SK-N-SH treated with all-trans-retinoic acid at 6 μM for 48 hours (cell line): ENCODE results near the gene MRTFA.

Experiments used
- ATAC-seq: fragments of 200-7000 bp; cut with Tn5 transposase; 3 replicates; pipeline ENCODE4 v1.9.1; 2020; ENCODE audit warnings: mild to moderate bottlenecking, moderate library complexity
- ARNTL ChIP-seq: fragments of 450-650 bp; formaldehyde crosslinking; IDR thresholded peaks from 2 replicates; pipeline ENCODE4 v1.5.0; 2020; ENCODE audit warnings: low read depth, mild to moderate bottlenecking, moderate library complexity, borderline replicate concordance
- BACH2 ChIP-seq: fragments of 250-450 bp; sonication (Bioruptor Pico); IDR thresholded peaks from 2 replicates; pipeline ENCODE4 v1.9.0; 2021; ENCODE audit warnings: mild to moderate bottlenecking, borderline replicate concordance
- CSDC2 ChIP-seq: fragments of 250-450 bp; sonication (Bioruptor Pico); IDR thresholded peaks from 2 replicates; pipeline ENCODE4 v1.5.0; 2020; ENCODE audit warnings: mild to moderate bottlenecking, moderate library complexity
- ESRRG ChIP-seq: fragments of 250-450 bp; sonication (Bioruptor Pico); IDR thresholded peaks from 2 replicates; pipeline ENCODE4 v1.6.1; 2021; ENCODE audit warnings: mild to moderate bottlenecking
- ISL1 ChIP-seq: fragments of 250-450 bp; sonication (Bioruptor Pico); IDR thresholded peaks from 2 replicates; pipeline ENCODE4 v2.1.2; 2022; ENCODE audit warnings: mild to moderate bottlenecking, moderate library complexity
- OSR1 ChIP-seq: fragments of 250-450 bp; sonication (Bioruptor Pico); IDR thresholded peaks from 2 replicates; pipeline ENCODE4 v1.8.0; 2022; ENCODE audit warnings: moderate library complexity, mild to moderate bottlenecking, inconsistent platforms
- PPARA ChIP-seq: fragments of 250-450 bp; sonication (Bioruptor Pico); IDR thresholded peaks from 2 replicates; pipeline ENCODE4 v1.5.0; 2020; ENCODE audit warnings: mild to moderate bottlenecking, borderline replicate concordance
- SNAI2 ChIP-seq: fragments of 250-450 bp; sonication (Bioruptor Pico); IDR thresholded peaks from 2 replicates; pipeline ENCODE4 v1.5.0; 2020; ENCODE audit warnings: mild to moderate bottlenecking, moderate library complexity
- TOX ChIP-seq: fragments of 250-450 bp; sonication (Bioruptor Pico); IDR thresholded peaks from 2 replicates; pipeline ENCODE4 v1.8.0; 2021; ENCODE audit warnings: mild to moderate bottlenecking, moderate library complexity, borderline replicate concordance
- ZC3H10 ChIP-seq: fragments of 250-450 bp; sonication (Bioruptor Pico); IDR thresholded peaks from 2 replicates; pipeline ENCODE4 v1.5.1; 2021; ENCODE audit warnings: mild to moderate bottlenecking, moderate library complexity
- ZFP30 ChIP-seq: fragments of 450-650 bp; formaldehyde crosslinking; IDR thresholded peaks from 2 replicates; pipeline ENCODE4 v1.5.0; 2022; ENCODE audit warnings: mild to moderate bottlenecking, moderate library complexity
- ZNF565 ChIP-seq: fragments of 450-650 bp; formaldehyde crosslinking; conservative IDR thresholded peaks from 2 replicates; pipeline ENCODE4 v1.5.0; 2020; ENCODE audit warnings: low read depth, mild to moderate bottlenecking, moderate library complexity
- ZNF70 ChIP-seq: fragments of 450-650 bp; formaldehyde crosslinking; IDR thresholded peaks from 2 replicates; pipeline ENCODE4 v1.5.0; 2020; ENCODE audit warnings: mild to moderate bottlenecking, moderate library complexity
- TF ChIP-seq, protein P1 (sequence below): fragments of 250-450 bp; sonication (Bioruptor Pico); IDR thresholded peaks from 2 replicates; pipeline ENCODE4 v1.5.1; 2021; ENCODE audit warnings: mild to moderate bottlenecking, moderate library complexity
- TF ChIP-seq, protein P2 (sequence below): fragments of 250-450 bp; sonication (Bioruptor Pico); IDR thresholded peaks from 2 replicates; pipeline ENCODE4 v1.8.0; 2020; ENCODE audit warnings: mild to moderate bottlenecking, moderate library complexity, borderline replicate concordance
- TF ChIP-seq, protein P3 (sequence below): fragments of 250-450 bp; sonication (Bioruptor Pico); IDR thresholded peaks from 2 replicates; pipeline ENCODE4 v1.5.0; 2020; ENCODE audit warnings: mild to moderate bottlenecking, moderate library complexity
- TF ChIP-seq, protein P4 (sequence below): fragments of 250-450 bp; sonication (Bioruptor Pico); IDR thresholded peaks from 2 replicates; pipeline ENCODE4 v1.5.1; 2020; ENCODE audit warnings: low read depth, mild to moderate bottlenecking, moderate library complexity
- TF ChIP-seq, protein P5 (sequence below): fragments of 250-450 bp; sonication (Bioruptor Pico); IDR thresholded peaks from 2 replicates; pipeline ENCODE4 v1.8.0; 2021; ENCODE audit warnings: low read depth, mild to moderate bottlenecking, moderate library complexity, borderline replicate concordance

MRTFA gene

DNA sequence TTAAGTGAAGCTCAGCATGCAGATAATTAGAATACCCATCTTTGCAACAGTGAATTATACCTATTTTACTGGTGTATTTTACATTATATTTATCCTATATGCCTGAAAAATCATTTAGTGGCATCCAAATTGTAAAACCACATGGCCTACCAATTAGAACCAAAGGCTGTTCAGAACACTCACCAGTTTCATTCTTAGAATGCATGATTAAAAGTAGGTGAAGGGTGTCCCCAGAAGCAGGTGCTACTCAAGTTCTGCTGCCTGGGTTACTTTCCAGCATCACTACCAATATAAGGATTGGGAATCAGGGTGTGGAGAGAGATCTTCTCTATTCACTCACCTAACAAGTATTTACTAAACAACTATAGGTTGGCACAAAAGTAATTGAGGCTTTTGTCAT lies 162.8 kb downstream of the MRTFA start:
- TF ChIP-seq ZC3H10 (CRISPR knock-in tag) = no peak
- no peak for TF ChIP-seq ISL1 (CRISPR knock-in tag)
- TF ChIP-seq PPARA = no peak
- TF ChIP-seq ZNF565 (CRISPR knock-in tag) = no peak
- TF ChIP-seq, protein P1, sequence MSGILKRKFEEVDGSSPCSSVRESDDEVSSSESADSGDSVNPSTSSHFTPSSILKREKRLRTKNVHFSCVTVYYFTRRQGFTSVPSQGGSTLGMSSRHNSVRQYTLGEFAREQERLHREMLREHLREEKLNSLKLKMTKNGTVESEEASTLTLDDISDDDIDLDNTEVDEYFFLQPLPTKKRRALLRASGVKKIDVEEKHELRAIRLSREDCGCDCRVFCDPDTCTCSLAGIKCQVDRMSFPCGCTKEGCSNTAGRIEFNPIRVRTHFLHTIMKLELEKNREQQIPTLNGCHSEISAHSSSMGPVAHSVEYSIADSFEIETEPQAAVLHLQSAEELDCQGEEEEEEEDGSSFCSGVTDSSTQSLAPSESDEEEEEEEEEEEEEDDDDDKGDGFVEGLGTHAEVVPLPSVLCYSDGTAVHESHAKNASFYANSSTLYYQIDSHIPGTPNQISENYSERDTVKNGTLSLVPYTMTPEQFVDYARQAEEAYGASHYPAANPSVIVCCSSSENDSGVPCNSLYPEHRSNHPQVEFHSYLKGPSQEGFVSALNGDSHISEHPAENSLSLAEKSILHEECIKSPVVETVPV (CRISPR knock-in tag) = no peak
- no peak for TF ChIP-seq TOX (CRISPR knock-in tag)
- TF ChIP-seq SNAI2 (CRISPR knock-in tag) = no peak
- no peak for TF ChIP-seq OSR1 (CRISPR knock-in tag)
- TF ChIP-seq, protein P2, sequence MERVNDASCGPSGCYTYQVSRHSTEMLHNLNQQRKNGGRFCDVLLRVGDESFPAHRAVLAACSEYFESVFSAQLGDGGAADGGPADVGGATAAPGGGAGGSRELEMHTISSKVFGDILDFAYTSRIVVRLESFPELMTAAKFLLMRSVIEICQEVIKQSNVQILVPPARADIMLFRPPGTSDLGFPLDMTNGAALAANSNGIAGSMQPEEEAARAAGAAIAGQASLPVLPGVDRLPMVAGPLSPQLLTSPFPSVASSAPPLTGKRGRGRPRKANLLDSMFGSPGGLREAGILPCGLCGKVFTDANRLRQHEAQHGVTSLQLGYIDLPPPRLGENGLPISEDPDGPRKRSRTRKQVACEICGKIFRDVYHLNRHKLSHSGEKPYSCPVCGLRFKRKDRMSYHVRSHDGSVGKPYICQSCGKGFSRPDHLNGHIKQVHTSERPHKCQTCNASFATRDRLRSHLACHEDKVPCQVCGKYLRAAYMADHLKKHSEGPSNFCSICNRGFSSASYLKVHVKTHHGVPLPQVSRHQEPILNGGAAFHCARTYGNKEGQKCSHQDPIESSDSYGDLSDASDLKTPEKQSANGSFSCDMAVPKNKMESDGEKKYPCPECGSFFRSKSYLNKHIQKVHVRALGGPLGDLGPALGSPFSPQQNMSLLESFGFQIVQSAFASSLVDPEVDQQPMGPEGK (CRISPR knock-in tag) = no peak
- no peak for TF ChIP-seq ZNF70
- TF ChIP-seq, protein P3, sequence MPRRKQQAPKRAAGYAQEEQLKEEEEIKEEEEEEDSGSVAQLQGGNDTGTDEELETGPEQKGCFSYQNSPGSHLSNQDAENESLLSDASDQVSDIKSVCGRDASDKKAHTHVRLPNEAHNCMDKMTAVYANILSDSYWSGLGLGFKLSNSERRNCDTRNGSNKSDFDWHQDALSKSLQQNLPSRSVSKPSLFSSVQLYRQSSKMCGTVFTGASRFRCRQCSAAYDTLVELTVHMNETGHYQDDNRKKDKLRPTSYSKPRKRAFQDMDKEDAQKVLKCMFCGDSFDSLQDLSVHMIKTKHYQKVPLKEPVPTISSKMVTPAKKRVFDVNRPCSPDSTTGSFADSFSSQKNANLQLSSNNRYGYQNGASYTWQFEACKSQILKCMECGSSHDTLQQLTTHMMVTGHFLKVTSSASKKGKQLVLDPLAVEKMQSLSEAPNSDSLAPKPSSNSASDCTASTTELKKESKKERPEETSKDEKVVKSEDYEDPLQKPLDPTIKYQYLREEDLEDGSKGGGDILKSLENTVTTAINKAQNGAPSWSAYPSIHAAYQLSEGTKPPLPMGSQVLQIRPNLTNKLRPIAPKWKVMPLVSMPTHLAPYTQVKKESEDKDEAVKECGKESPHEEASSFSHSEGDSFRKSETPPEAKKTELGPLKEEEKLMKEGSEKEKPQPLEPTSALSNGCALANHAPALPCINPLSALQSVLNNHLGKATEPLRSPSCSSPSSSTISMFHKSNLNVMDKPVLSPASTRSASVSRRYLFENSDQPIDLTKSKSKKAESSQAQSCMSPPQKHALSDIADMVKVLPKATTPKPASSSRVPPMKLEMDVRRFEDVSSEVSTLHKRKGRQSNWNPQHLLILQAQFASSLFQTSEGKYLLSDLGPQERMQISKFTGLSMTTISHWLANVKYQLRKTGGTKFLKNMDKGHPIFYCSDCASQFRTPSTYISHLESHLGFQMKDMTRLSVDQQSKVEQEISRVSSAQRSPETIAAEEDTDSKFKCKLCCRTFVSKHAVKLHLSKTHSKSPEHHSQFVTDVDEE (CRISPR knock-in tag) = no peak
- TF ChIP-seq, protein P4, sequence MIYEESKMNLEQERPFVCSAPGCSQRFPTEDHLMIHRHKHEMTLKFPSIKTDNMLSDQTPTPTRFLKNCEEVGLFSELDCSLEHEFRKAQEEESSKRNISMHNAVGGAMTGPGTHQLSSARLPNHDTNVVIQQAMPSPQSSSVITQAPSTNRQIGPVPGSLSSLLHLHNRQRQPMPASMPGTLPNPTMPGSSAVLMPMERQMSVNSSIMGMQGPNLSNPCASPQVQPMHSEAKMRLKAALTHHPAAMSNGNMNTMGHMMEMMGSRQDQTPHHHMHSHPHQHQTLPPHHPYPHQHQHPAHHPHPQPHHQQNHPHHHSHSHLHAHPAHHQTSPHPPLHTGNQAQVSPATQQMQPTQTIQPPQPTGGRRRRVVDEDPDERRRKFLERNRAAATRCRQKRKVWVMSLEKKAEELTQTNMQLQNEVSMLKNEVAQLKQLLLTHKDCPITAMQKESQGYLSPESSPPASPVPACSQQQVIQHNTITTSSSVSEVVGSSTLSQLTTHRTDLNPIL (CRISPR knock-in tag) = no peak
- no peak for TF ChIP-seq ESRRG
- no peak for TF ChIP-seq BACH2 (CRISPR knock-in tag)
- TF ChIP-seq ARNTL (CRISPR knock-in tag) = no peak
- no peak for ATAC-seq

DNA sequence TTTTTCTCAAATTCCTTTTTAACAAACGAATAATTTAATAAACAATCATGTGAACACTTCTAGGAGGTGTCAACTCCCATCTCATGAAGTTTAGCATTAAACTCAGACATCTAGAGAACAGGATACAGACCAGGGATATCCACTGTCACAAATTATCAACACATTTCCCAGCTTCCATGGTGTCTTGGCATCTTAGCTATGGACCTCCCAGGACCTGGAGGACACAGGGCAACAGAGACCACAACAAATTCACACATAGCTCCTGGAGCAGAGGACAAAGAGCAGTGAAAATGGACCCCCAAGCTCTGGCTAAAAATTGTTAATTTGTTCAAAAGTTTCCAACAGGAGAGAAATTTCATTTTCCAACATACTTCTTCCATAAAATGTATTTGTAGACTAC lies 163.9 kb downstream of the MRTFA start:
- no peak for TF ChIP-seq ISL1 (CRISPR knock-in tag)
- TF ChIP-seq, protein P5, sequence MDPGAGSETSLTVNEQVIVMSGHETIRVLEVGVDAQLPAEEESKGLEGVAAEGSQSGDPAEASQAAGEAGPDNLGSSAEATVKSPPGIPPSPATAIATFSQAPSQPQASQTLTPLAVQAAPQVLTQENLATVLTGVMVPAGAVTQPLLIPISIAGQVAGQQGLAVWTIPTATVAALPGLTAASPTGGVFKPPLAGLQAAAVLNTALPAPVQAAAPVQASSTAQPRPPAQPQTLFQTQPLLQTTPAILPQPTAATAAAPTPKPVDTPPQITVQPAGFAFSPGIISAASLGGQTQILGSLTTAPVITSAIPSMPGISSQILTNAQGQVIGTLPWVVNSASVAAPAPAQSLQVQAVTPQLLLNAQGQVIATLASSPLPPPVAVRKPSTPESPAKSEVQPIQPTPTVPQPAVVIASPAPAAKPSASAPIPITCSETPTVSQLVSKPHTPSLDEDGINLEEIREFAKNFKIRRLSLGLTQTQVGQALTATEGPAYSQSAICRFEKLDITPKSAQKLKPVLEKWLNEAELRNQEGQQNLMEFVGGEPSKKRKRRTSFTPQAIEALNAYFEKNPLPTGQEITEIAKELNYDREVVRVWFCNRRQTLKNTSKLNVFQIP = no peak
- no peak for TF ChIP-seq ESRRG
- no peak for TF ChIP-seq CSDC2 (CRISPR knock-in tag)
- TF ChIP-seq, protein P4 (CRISPR knock-in tag) = no peak
- no peak for TF ChIP-seq BACH2 (CRISPR knock-in tag)
- TF ChIP-seq ARNTL (CRISPR knock-in tag) = no peak
- TF ChIP-seq, protein P1 (CRISPR knock-in tag) = no peak
- TF ChIP-seq TOX (CRISPR knock-in tag) = no peak
- TF ChIP-seq, protein P3 (CRISPR knock-in tag) = no peak
- no peak for TF ChIP-seq SNAI2 (CRISPR knock-in tag)
- no peak for TF ChIP-seq PPARA
- no peak for TF ChIP-seq ZFP30 (CRISPR knock-in tag)
- TF ChIP-seq, protein P2 (CRISPR knock-in tag) = no peak
- ATAC-seq = no peak
